ENCODE data around the gene TRIM33. TPM values are rescaled to one million over a fixed set of nuclear protein-coding genes. Genes with fewer than 3 reads are reported as not detected.
"Not testable (repeated sequence)": the region's sequence is repeated elsewhere in the genome, so short reads cannot be mapped to it uniquely, and the experiment has no call there.

TRIM33 gene
- total and polyA plus RNA-seq, 4 donors = 5.6 to 42.8 (median 30.4) TPM

DNA sequence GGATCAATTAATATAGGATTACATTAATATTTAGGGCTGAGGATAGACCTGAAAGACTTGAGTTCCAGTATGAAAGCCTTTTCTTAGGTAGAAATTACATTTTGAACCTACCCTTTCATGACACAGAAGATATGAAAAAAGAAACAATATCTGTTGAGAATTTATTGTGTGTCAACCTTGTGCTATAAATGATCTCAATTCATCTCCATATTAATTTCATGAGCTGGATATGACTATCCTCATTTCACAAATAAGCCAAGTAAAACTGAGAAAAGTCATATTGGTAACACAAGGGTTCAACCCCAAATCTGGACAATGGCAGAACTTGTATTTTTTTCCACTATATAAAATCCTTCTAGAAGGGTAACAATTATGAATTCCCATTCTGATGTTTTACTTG is 120.0 kb downstream of the TRIM33 start:
- H3K4me3 ChIP-seq (ENCODE audit: low read length in 2 of 2) = no peak overlapping the region
- no peak overlapping the region for H3K27ac ChIP-seq (ENCODE audit: low read depth in 1 of 2, low read length in 2 of 2)
- H3K9me3 ChIP-seq (ENCODE audit: control insufficient read depth, low read length) = no peaks in the 10 kb centered on the region
- no peaks in the 10 kb centered on the region for H3K4me1 ChIP-seq (ENCODE audit: control insufficient read depth in 1 of 2, insufficient read depth in 2 of 2, low read length in 2 of 2)
- DNase-seq = no peak
- intact Hi-C loops (cut with DNase I) = no loop called here
- H3K36me3 ChIP-seq (ENCODE audit: control insufficient read depth in 1 of 2, insufficient read depth in 2 of 2, low read length in 1 of 2) = no peaks in the 10 kb centered on the region
- H3K27me3 ChIP-seq (ENCODE audit: control insufficient read depth in 1 of 2, insufficient read depth in 2 of 2, low read length in 1 of 2) = no peaks in the 10 kb centered on the region
- ATAC-seq (ENCODE audit: low FRiP score) = no peak

DNA sequence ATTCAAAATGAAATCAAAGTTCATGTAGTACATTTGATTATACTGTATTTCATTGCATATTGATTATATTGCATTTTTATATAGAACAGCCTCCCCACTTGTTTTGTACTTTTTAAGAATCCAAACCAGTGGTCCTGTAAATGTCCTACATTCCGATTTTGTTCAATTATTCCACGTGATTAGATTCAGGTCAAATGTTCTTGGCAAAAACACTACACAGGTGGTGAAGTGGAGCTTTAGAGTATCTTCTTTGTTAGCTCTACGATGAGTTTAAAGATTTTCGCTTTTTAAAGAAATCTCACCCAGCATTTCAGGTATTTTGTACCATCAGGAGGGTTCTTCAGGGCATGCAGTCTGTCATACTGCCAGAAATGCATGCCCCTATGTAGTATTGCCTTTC is 120.6 kb downstream of the TRIM33 start:
- Histone ChIP-seq H3K4me1 (ENCODE audit: control insufficient read depth in 1 of 2, insufficient read depth in 2 of 2, low read length in 2 of 2) (no peaks in the 10 kb centered on the region), H3K27ac (ENCODE audit: low read depth in 1 of 2, low read length in 2 of 2) (no peak overlapping the region), H3K4me3 (ENCODE audit: low read length in 2 of 2) (no peak overlapping the region), H3K27me3 (ENCODE audit: control insufficient read depth in 1 of 2, insufficient read depth in 2 of 2, low read length in 1 of 2) (no peaks in the 10 kb centered on the region), H3K36me3 (ENCODE audit: control insufficient read depth in 1 of 2, insufficient read depth in 2 of 2, low read length in 1 of 2) (no peaks in the 10 kb centered on the region), H3K9me3 (ENCODE audit: control insufficient read depth, low read length) (no peaks in the 10 kb centered on the region)
- ATAC-seq (ENCODE audit: low FRiP score) (no peak), DNase-seq (no peak)
- 95 to 96% methylated on average over 4 of the region's 4 CpGs for WGBS, 2 donors
- intact Hi-C loops (cut with DNase I) = no loop called here

DNA sequence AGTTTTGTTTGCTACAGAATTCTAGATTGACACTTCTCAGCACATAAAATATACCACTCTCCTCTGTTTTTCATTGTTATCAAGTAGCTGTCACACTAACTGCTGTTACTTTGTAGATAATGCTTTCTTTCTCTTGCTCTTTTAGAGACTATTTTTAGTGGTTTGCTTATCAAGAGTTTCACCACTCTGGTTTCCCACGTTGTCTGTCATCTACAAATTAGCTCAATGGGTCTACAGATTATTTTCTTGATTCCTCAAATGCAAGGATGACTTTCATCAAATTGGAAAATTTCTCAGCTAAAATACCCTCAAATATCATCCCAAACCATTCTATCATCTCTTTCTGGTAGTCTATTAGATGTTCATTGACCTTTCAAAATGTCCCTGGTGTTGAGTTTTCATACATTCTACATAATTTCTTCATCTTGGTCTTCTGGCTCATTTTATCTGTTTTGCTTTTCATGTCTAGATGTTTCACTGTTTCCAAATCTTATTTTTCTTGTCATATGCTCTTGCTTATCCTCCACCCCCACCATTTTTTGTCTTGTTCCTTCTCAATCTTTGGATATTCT is 122.5 kb downstream of the TRIM33 start:
- no peak overlapping the region for H3K4me3 ChIP-seq (ENCODE audit: low read length in 2 of 2)
- no peak overlapping the region for H3K27ac ChIP-seq (ENCODE audit: low read depth in 1 of 2, low read length in 2 of 2)
- no peaks in the 10 kb centered on the region for H3K36me3 ChIP-seq (ENCODE audit: control insufficient read depth in 1 of 2, insufficient read depth in 2 of 2, low read length in 1 of 2)
- 5 to 39% methylated on average over 1 of the region's 1 CpG for WGBS, 2 donors
- ATAC-seq (ENCODE audit: low FRiP score) (no peak), DNase-seq (no peak)
- H3K9me3 ChIP-seq (ENCODE audit: control insufficient read depth, low read length) = no peaks in the 10 kb centered on the region
- H3K27me3 ChIP-seq (ENCODE audit: control insufficient read depth in 1 of 2, insufficient read depth in 2 of 2, low read length in 1 of 2) = no peaks in the 10 kb centered on the region
- intact Hi-C loops (cut with DNase I) = no loop called here
- no peaks in the 10 kb centered on the region for H3K4me1 ChIP-seq (ENCODE audit: control insufficient read depth in 1 of 2, insufficient read depth in 2 of 2, low read length in 2 of 2)

DNA sequence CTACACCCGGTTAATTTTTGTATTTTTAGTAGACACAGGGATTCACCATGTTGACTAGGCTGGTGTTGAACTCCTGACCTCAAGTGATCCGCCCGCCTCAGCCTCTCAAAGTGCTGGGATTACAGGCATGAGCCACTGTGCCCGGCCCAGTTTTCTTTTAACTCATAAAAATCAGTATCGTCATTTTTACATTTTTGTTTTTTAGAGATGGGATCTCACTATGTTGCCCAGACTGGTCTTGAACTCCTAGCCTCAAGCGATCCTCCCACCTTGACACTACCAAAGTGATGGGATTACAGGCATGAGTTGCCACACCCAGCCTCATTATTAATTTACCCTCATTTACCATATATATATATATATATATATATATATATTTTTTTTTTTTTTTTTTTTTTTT is 123.4 kb downstream of the TRIM33 start:
- ATAC-seq (ENCODE audit: low FRiP score); H3K36me3 ChIP-seq (ENCODE audit: control insufficient read depth in 1 of 2, insufficient read depth in 2 of 2, low read length in 1 of 2); H3K27ac ChIP-seq (ENCODE audit: low read depth in 1 of 2, low read length in 2 of 2); DNase-seq; H3K4me1 ChIP-seq (ENCODE audit: control insufficient read depth in 1 of 2, insufficient read depth in 2 of 2, low read length in 2 of 2); H3K4me3 ChIP-seq (ENCODE audit: low read length in 2 of 2); H3K9me3 ChIP-seq (ENCODE audit: control insufficient read depth, low read length); H3K27me3 ChIP-seq (ENCODE audit: control insufficient read depth in 1 of 2, insufficient read depth in 2 of 2, low read length in 1 of 2); intact Hi-C loops (cut with DNase I): not testable (repeated sequence)
- WGBS, 2 donors = 95 to 96% methylated on average over 6 of the region's 6 CpGs

DNA sequence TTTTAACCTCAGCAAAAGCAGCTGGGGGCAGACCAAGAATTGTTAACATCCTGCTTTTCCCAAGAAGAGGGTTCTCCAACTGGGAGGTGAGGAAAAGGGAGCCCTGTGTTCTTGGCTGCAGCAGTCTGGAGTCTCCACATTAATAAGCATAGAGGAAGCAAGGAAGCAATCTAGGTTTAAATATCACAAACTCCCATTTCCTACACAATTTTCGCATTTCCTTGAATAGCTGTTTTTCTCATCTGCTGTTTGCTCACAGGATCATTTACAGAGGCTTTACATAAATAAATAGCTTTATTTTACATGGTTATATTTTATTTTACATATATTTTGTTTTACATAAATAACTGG is 124.0 kb downstream of the TRIM33 start:
- H3K4me3 ChIP-seq (ENCODE audit: low read length in 2 of 2) = no peak overlapping the region
- no peak for DNase-seq
- intact Hi-C loops (cut with DNase I) = no loop called here
- no peaks in the 10 kb centered on the region for H3K9me3 ChIP-seq (ENCODE audit: control insufficient read depth, low read length)
- no peaks in the 10 kb centered on the region for H3K4me1 ChIP-seq (ENCODE audit: control insufficient read depth in 1 of 2, insufficient read depth in 2 of 2, low read length in 2 of 2)
- ATAC-seq (ENCODE audit: low FRiP score) = no peak
- no peak overlapping the region for H3K27ac ChIP-seq (ENCODE audit: low read depth in 1 of 2, low read length in 2 of 2)
- H3K36me3 ChIP-seq (ENCODE audit: control insufficient read depth in 1 of 2, insufficient read depth in 2 of 2, low read length in 1 of 2) = no peaks in the 10 kb centered on the region
- 74 to 76% methylated on average over 1 of the region's 1 CpG for WGBS, 2 donors
- H3K27me3 ChIP-seq (ENCODE audit: control insufficient read depth in 1 of 2, insufficient read depth in 2 of 2, low read length in 1 of 2) = no peaks in the 10 kb centered on the region

DNA sequence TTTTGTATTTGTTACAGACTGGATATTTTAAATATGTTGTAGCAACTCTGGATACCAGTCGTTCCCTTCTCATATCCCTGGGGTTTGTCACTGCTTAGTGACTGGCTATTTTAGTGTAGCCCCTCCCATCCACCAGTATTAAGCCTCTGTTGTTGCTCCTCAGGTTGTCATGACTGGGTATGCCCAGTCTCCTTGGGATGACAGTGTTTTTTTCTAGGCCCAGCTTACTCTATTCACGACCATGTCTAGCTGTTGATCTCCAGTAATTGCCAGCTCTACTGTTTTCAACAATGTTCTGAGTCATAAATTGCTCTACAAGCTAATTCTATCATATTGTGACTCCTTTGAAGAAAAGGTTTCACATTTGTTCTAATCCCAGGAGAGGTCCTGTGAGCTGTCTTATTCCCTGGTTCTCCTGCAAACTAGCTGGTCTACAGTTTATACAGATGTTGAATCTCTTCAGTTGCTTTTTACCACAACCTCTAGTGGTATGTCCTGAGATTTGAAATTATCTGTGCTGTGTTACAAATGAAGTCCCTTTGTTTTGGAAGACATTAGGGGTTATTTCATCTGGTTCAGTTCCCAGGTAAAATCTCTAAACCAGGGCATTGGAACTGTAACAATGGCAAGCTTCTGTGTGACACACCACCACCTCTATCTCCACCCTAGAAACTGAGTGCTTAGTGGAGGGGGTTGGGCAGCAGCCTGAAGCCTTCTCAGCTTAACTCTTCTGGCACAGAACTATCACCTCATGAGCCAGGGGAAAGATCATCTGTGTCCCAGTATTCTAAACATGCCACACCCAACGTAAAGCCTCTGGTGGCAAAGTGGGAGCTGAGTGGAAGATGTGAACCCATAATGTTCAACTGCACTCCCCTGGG is 124.6 kb downstream of the TRIM33 start:
- Histone ChIP-seq H3K4me1 (ENCODE audit: control insufficient read depth in 1 of 2, insufficient read depth in 2 of 2, low read length in 2 of 2) (no peaks in the 10 kb centered on the region), H3K9me3 (ENCODE audit: control insufficient read depth, low read length) (no peaks in the 10 kb centered on the region), H3K4me3 (ENCODE audit: low read length in 2 of 2) (no peak overlapping the region), H3K27me3 (ENCODE audit: control insufficient read depth in 1 of 2, insufficient read depth in 2 of 2, low read length in 1 of 2) (no peaks in the 10 kb centered on the region), H3K36me3 (ENCODE audit: control insufficient read depth in 1 of 2, insufficient read depth in 2 of 2, low read length in 1 of 2) (no peaks in the 10 kb centered on the region), H3K27ac (ENCODE audit: low read depth in 1 of 2, low read length in 2 of 2) (no peak overlapping the region)
- DNase-seq (no peak), ATAC-seq (ENCODE audit: low FRiP score) (no peak)
- 67 to 72% methylated on average over 3 of the region's 3 CpGs for WGBS, 2 donors
- intact Hi-C loops (cut with DNase I) = no loop called here

DNA sequence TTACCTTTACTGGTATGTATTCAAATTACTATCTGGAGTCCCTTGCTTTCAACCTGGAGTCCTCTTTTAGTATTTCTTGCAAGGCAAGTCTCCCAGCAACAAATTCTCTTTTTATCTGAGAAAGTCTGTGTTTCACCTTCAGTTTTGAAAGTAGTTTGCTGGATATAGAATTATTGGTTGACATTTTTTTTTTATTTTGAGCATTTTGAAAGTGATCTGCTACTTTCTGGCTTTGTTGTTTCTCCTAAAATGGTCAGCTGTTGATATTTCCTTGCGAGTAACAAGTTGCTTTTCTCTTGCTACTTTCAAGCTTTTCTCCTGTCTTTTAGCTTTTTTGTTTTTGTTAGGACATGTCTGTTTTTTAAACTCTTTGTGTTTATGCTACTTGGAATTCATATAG is 126.1 kb downstream of the TRIM33 start:
- Histone ChIP-seq H3K27me3 (ENCODE audit: control insufficient read depth in 1 of 2, insufficient read depth in 2 of 2, low read length in 1 of 2) (no peaks in the 10 kb centered on the region), H3K4me3 (ENCODE audit: low read length in 2 of 2) (no peak overlapping the region), H3K27ac (ENCODE audit: low read depth in 1 of 2, low read length in 2 of 2) (no peak overlapping the region), H3K9me3 (ENCODE audit: control insufficient read depth, low read length) (no peaks in the 10 kb centered on the region), H3K36me3 (ENCODE audit: control insufficient read depth in 1 of 2, insufficient read depth in 2 of 2, low read length in 1 of 2) (no peaks in the 10 kb centered on the region), H3K4me1 (ENCODE audit: control insufficient read depth in 1 of 2, insufficient read depth in 2 of 2, low read length in 2 of 2) (no peaks in the 10 kb centered on the region)
- WGBS, 2 donors = 93 to 96% methylated on average over 1 of the region's 1 CpG
- no peak for DNase-seq
- intact Hi-C loops (cut with DNase I) = no loop called here
- ATAC-seq (ENCODE audit: low FRiP score) = no peak

DNA sequence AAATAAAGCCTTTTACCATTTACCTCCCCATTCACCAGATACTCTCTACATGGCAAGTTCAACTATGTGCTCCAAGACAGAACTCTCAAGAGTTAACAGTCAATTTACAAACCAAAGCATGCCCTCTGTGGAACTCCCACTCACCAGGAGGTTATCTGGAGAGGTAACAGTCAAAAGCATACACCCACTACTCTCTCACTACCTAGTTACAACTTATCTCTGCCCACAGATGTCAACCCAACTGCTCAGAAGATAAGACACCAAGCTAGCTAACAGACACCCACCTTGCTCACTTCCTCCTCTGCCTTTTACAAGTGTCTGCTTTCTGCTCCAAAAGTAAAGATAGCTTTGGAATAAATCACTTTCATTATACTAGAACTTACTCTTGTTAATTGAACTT is 131.0 kb downstream of the TRIM33 start:
- Histone ChIP-seq H3K4me3 (ENCODE audit: low read length in 2 of 2) (no peak overlapping the region), H3K27ac (ENCODE audit: low read depth in 1 of 2, low read length in 2 of 2) (no peak overlapping the region), H3K27me3 (ENCODE audit: control insufficient read depth in 1 of 2, insufficient read depth in 2 of 2, low read length in 1 of 2) (no peaks in the 10 kb centered on the region), H3K4me1 (ENCODE audit: control insufficient read depth in 1 of 2, insufficient read depth in 2 of 2, low read length in 2 of 2) (no peaks in the 10 kb centered on the region), H3K36me3 (ENCODE audit: control insufficient read depth in 1 of 2, insufficient read depth in 2 of 2, low read length in 1 of 2) (no peaks in the 10 kb centered on the region), H3K9me3 (ENCODE audit: control insufficient read depth, low read length) (peaks cover 1% of the 10 kb centered on the region)
- ATAC-seq (ENCODE audit: low FRiP score) = no peak
- intact Hi-C loops (cut with DNase I) = no loop called here
- no peak for DNase-seq

DNA sequence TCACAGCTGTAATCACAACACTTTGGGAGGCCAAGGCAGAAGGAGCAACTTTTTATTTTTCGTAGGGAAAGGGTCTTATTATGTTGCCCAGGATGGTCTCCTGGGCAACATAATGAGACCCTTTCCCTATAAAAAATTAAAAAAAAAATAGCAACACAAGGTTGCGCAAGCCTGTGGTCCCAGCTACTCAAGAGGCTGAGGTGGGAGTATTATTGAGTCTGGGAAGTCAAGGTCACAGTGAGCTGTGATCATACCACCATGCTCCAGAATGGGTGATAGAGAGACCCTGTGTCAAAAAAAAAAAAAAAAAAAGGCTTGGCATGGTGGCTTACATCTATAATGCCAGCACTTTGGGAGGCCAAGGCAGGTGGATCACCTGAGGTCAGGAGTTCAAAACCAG is 131.6 kb downstream of the TRIM33 start:
- Histone ChIP-seq H3K36me3 (ENCODE audit: control insufficient read depth in 1 of 2, insufficient read depth in 2 of 2, low read length in 1 of 2) (no peaks in the 10 kb centered on the region), H3K27ac (ENCODE audit: low read depth in 1 of 2, low read length in 2 of 2) (no peak overlapping the region), H3K27me3 (ENCODE audit: control insufficient read depth in 1 of 2, insufficient read depth in 2 of 2, low read length in 1 of 2) (no peaks in the 10 kb centered on the region), H3K4me1 (ENCODE audit: control insufficient read depth in 1 of 2, insufficient read depth in 2 of 2, low read length in 2 of 2) (no peaks in the 10 kb centered on the region), H3K9me3 (ENCODE audit: control insufficient read depth, low read length) (peaks cover 1% of the 10 kb centered on the region), H3K4me3 (ENCODE audit: low read length in 2 of 2) (no peak overlapping the region)
- no peak for ATAC-seq (ENCODE audit: low FRiP score)
- DNase-seq = no peak
- intact Hi-C loops (cut with DNase I) = no loop called here
- WGBS, 2 donors = 70 to 76% methylated on average over 2 of the region's 2 CpGs

Data from aorta (tissue), 5 donors.